Testis (tissue), 2 donors: Measurements from ENCODE around the gene RNF126.

Experiments used
- POLR2A ChIP-seq: fragments of 450-650 bp; IDR thresholded peaks from one replicate; pipeline ENCODE4 v1.6.1; 2017; ENCODE audit warnings: antibody characterized with exemption, mild to moderate bottlenecking, moderate library complexity
- TF ChIP-seq, protein P1 (sequence below), 3 experiments: fragments of 450-650 bp in 2 of 3; fragments of 200-600 bp in 1 of 3; sonication (generic) in 1 of 3; IDR thresholded peaks; one replicate each; pipeline ENCODE4 v1.5.1; 2016 to 2019; ENCODE audit warnings: antibody characterized with exemption in 3 of 3, mild to moderate bottlenecking in 2 of 3, moderate library complexity in 1 of 3

DNA sequence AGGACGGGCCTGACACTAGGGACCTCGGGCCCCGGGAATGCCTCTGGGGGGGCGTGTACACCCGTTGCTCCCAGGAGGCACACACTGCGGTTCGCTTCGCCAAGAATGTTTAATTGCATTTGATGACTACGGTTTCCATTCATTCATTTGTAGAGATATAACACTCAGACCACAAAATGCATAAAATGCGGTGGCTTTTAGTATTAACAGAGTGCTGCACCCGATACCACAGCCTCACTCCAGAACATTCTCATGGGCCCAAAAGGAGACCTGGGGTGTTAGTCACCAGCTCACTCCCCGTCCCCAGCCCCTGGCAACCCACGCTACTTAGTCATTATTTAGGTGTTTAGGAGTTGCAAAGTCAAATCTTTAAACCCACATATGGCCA, 51.5 kb downstream of the RNF126 start:
- no peak for TF ChIP-seq POLR2A
- TF ChIP-seq, protein P1, sequence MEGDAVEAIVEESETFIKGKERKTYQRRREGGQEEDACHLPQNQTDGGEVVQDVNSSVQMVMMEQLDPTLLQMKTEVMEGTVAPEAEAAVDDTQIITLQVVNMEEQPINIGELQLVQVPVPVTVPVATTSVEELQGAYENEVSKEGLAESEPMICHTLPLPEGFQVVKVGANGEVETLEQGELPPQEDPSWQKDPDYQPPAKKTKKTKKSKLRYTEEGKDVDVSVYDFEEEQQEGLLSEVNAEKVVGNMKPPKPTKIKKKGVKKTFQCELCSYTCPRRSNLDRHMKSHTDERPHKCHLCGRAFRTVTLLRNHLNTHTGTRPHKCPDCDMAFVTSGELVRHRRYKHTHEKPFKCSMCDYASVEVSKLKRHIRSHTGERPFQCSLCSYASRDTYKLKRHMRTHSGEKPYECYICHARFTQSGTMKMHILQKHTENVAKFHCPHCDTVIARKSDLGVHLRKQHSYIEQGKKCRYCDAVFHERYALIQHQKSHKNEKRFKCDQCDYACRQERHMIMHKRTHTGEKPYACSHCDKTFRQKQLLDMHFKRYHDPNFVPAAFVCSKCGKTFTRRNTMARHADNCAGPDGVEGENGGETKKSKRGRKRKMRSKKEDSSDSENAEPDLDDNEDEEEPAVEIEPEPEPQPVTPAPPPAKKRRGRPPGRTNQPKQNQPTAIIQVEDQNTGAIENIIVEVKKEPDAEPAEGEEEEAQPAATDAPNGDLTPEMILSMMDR (IDR thresholded peaks at IDR 0.05), result no peak
